T-helper 9 cell (primary cell): ENCODE measurements around the gene MAEL.

Source experiments
- DNase-seq: peaks from one replicate; pipeline ENCODE4 v3.0.0-alpha.2; 2020
- total RNA-seq, 2 donors: gene quantifications; one replicate each; lab custom pipeline; 2026; lab: John Stamatoyannopoulos, UW

MAEL gene
- total RNA-seq, result 0 to 0.07 reads per million in 2 donors

DNA sequence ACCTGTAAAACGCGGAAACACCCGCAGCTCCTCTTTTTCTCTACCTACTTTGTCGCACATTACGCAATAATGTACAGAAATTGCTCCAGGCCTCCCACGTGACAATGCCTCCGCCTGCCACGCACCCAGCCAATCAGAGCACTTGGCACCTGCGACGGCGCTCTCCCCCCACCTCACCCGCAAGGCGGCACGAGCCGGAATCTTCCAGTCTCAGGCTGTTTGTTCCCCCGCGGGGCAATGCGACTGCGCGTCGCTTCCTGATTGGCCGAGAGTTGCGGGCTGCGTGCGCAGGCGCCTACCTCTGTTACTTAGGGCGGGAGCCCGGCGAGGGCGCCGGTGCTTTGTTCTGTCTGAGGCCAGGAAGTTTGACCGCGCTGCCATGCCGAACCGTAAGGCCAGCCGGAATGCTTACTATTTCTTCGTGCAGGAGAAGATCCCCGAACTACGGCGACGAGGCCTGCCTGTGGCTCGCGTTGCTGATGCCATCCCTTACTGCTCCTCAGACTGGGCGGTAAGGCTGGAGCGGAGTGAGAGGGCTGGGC, at the start of gene MAEL:
TSS of gene MAEL (plus strand) at position 307 of the 542 bp plus-strand sequence. CDS start at position 380, 73 bp downstream.
- DNase-seq, result no peak

- no peak for DNase-seq
Observed at GRCh38 chr1:166939741-166940375, 49.2 kb upstream of the MAEL start.

- no peak for DNase-seq
Observed at GRCh38 chr1:166944186-166944967, 44.7 kb upstream of the MAEL start.

GRCh38 chr1:166947398-166948043, 41.6 kb upstream of the MAEL start:
- no peak for DNase-seq

GRCh38 chr1:166948856-166949350, 40.2 kb upstream of the MAEL start:
- no peak for DNase-seq

DNA sequence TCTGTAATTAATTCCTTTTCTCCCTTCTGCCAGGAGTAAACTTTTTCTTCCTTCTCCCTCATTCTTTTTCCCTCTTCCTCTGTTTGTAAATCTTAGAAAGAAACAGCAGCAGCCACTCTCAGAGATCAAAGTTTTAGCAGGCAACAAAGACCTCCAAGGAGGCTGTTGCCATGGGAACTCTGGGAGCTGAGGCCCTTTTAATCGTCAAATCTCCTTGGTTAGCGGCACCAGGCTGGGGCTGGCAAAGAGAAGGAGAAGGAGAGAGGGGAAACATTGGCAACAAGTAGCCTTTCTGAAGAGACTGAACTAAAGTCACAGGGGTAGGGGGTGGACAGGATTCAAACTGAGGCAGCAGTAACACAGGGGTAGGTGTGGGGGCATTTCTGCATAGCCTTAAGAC, 38.9 kb upstream of the MAEL start:
- no peak for DNase-seq

DNA sequence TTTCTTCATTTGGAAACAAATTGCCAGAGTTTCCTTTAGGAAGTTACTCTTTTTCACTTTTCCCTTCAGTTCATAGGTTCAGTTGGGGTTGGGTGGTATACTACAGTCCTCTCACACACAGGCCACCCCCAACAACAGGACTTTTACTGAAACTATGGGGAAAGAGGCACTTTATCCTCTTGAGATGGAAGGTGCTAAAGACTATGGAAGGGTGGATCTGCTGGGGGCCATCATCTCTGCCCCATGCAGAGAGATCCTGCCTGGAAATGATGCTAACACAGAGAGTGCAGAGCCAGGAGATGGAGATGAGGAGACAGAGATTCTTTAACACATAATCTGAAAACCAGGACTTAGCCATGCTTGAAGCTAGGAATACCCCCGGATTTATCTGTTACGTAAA, 38.0 kb upstream of the MAEL start:
- no peak for DNase-seq

- no peak for DNase-seq
Observed at GRCh38 chr1:166952002-166952746, 36.9 kb upstream of the MAEL start.

- DNase-seq, result no peak
Observed at GRCh38 chr1:166953491-166953890, 35.6 kb upstream of the MAEL start.

DNA sequence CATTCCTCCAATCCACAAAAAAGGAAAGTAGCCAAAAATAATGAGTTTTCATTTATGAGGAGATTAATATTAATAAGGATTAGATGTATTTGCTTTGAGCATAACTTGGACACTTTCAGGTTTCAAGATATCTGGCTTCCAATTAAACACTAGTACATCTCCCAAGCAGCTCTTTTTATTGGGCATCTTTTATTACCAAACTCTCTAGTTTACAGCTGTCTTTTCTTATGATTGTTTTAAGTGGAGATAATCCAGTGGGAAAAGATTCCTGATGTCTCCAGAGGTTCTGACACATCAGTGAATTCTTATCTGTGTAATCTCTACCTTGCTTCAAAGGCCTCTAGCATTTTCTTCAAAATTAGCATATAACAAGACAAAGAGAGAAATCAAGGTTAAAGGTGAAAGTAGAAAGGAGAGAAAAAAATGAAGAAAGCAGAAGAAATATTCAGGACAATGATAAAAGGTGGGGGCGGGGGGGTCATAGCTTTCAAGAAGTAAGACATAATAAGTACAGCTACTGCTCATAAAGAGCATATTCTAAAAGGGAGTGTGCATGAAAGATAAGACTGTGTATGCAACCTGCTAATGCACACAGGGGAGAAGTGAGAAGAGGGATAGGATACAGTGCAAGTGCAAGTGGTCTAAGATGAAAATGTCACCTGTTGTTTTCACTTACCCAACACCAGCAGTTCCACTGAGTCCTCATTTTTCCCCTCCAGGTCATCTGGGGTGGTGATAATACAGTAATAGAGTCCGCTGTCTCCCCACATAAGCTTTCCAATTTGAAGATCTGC, 32.8 kb upstream of the MAEL start:
- DNase-seq, result no peak

GRCh38 chr1:166956872-166957271, 32.2 kb upstream of the MAEL start:
- no peak for DNase-seq

DNA sequence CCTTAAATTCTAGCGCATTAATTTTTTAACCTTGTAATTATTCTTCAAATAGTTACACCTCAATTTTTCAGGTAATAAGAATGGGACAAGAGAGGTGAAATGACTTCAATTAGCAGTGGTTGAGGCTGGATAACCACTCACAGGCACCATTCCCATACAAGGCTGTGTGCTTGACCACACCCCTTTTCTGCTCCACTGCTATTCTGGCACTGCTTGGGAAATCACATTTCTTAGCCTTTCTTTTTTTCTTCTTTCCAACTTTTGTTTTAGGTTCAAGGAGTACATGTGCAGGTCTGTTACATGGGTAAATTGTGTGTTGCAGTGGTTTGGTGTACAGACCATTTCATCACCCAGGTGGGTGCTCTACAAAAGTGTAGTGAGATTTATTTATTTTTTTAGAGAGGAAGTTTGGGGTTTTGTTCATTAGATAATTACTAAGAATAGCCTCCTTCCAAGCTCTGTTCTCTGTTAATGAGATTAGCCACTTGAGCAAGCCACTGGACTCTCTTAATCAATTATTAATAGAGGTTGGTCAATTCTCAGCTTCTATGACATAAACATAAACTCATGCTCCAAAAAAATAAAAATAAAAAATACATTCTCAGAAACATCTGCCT, 28.1 kb upstream of the MAEL start:
- DNase-seq, result no peak

GRCh38 chr1:166969074-166969677, 19.9 kb upstream of the MAEL start:
- DNase-seq, result no peak

GRCh38 chr1:166971252-166971651, 17.8 kb upstream of the MAEL start:
- DNase-seq, result no peak

DNA sequence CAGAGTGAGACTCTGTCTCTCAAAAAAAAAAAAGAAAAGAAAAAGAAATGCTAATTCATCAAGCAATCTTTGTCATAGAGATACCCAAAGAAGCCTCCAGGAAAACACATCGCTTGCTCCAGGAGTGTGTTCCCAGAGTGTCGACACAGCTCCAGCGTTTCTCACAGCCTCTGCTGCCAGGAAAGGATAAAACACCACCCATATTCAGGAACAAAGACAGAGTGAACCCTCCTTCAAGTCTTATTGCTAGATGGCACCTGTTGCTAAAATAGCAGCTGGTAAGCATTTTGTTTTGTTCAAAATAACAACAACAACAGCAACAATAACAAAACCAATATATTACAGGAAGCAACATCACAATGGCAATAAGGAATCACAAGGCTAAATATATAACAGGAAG, 16.9 kb upstream of the MAEL start:
- DNase-seq, result no peak

DNA sequence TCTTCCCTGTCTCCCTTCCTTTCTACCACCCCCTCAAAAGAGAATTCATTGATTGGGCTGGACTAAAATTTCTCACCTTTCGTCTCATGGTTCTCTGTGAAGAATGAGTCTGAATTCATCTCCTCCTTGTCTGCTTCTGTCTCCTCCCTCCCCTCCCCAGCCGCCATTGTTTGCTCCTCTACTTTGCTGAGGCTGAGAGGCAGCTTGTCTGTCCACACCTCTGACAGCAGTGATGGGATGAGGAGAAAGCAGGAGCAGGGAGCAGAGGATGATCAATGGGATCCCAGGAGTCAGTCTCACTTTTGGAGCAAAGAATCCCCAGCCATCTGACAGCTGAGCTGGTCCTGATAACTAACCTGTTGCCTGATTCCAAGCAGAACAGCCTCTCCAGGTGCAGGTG, 16.3 kb upstream of the MAEL start:
- DNase-seq, result no peak

DNA sequence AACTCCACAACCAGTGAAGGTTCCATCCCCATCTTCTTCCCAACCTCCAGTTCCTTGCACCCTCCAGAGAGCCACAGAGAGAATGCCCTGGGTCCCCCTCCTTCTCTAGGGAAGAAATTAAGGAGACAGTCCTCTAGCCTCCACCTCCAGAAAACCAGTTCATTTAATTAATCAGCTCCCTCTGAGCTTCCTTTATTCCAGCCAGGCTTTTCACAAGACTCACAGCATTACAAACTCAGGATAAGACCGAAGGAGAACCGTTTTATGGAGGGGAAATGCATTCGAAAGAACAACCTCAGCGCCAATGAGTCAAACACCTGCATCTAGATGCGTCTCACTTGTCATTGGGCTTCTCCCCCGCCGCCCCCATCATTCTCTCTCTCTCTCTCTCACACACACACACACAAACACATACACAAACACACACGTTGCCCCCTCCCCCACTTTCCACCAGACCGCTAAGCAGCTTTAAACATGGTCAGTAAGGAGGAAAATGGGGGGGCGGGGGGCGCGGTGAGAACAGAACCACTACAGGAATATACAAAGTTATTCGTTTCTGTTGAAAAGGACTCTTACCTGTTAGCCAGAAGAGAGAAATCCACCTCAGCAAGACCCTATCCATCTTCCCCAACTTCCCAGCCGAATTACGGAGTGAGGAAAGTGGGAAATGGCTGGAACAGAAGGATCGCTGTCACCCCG, 14.3 kb upstream of the MAEL start:
- no peak for DNase-seq

- peak; percentile 25 for DNase-seq
Observed at GRCh38 chr1:166975361-166976129, 13.5 kb upstream of the MAEL start, which contains the start of gene ILDR2. Gene ILDR2, minus strand, starts transcription at chr1:166975540. Its CDS starts 272 bp downstream, at chr1:166975268.

- no peak for DNase-seq
Observed at GRCh38 chr1:166977951-166978350, 11.1 kb upstream of the MAEL start.
